Mesenchymal stem cell (in vitro differentiated cells and primary cell): ENCODE results near the gene NOL4L.
A peak's percentile ranks its signal among the peaks of the same experiment; 100 is the strongest.

Source experiments
- DNase-seq: peaks from one replicate; pipeline ENCODE4 v3.0.0-alpha.2; 2013
- H2AFZ ChIP-seq: one replicate; pipeline ENCODE4 v1.6.1; 2013; ENCODE audit warnings: low read depth, mild to moderate bottlenecking, control low read depth, inconsistent platforms, low read length, moderate library complexity
- H2AK5ac ChIP-seq: 2 replicates; pipeline ENCODE4 v1.6.1; 2013; ENCODE audit warnings: low read length, moderate library complexity, mild to moderate bottlenecking, inconsistent platforms; ENCODE audit not compliant: severe bottlenecking
- H2BK120ac ChIP-seq: one replicate; pipeline ENCODE4 v1.6.1; 2013; ENCODE audit warnings: low read depth, mild to moderate bottlenecking, inconsistent platforms, low read length, moderate library complexity
- H2BK12ac ChIP-seq, 2 experiments: one replicate each; pipeline ENCODE4 v1.6.1; 2013; ENCODE audit warnings: inconsistent platforms in 2 of 2, low read length in 2 of 2, mild to moderate bottlenecking in 2 of 2, moderate library complexity in 2 of 2, control low read depth in 1 of 2
- H2BK15ac ChIP-seq: one replicate; pipeline ENCODE4 v1.6.1; 2013; ENCODE audit warnings: mild to moderate bottlenecking, low read depth, inconsistent platforms; ENCODE audit not compliant: poor library complexity, severe bottlenecking
- H2BK5ac ChIP-seq: 2 replicates; pipeline ENCODE4 v1.6.1; 2013; ENCODE audit warnings: low read depth, mild to moderate bottlenecking, low read length, control low read depth, inconsistent platforms; ENCODE audit not compliant: poor library complexity, severe bottlenecking
- H3K14ac ChIP-seq, 2 experiments: one replicate each; pipeline ENCODE4 v1.6.1; 2013; ENCODE audit warnings: inconsistent platforms in 2 of 2, low read length in 2 of 2, control low read depth in 1 of 2, mild to moderate bottlenecking in 1 of 2, moderate library complexity in 1 of 2
- H3K18ac ChIP-seq, 2 experiments: one replicate each; pipeline ENCODE4 v1.6.1; 2013; ENCODE audit warnings: inconsistent platforms in 2 of 2, low read length in 2 of 2, control low read depth in 1 of 2, low read depth in 1 of 2, mild to moderate bottlenecking in 1 of 2
- H3K23ac ChIP-seq, 2 experiments: one replicate each; pipeline ENCODE4 v1.6.1; 2013; ENCODE audit warnings: inconsistent platforms in 2 of 2, low read length in 2 of 2, mild to moderate bottlenecking in 2 of 2, moderate library complexity in 2 of 2, control low read depth in 1 of 2
- H3K27ac ChIP-seq: 2 replicates; pipeline ENCODE4 v1.5.1; 2013; ENCODE audit warnings: mild to moderate bottlenecking, moderate library complexity, low read length, control low read depth, inconsistent platforms; ENCODE audit not compliant: poor library complexity, severe bottlenecking
- H3K27me3 ChIP-seq, 2 experiments: 2 replicates each; pipeline versions ENCODE4 v1.6.1 to v1.7.0; 2013; ENCODE audit warnings: low read length in 2 of 2, mild to moderate bottlenecking in 2 of 2, moderate library complexity in 2 of 2, control low read depth in 1 of 2, inconsistent platforms in 1 of 2; ENCODE audit not compliant: control insufficient read depth in 1 of 2, insufficient read depth in 1 of 2
- H3K36me3 ChIP-seq, 2 experiments: 2 replicates each; pipeline versions ENCODE4 v1.6.1 to v1.7.0; 2013; ENCODE audit warnings: low read length in 2 of 2, control low read depth in 1 of 2, inconsistent platforms in 1 of 2, low read depth in 1 of 2, mild to moderate bottlenecking in 1 of 2; ENCODE audit not compliant: insufficient read depth in 2 of 2, control insufficient read depth in 1 of 2
- H3K4ac ChIP-seq, 2 experiments: one replicate each; pipeline ENCODE4 v1.6.1; 2013; ENCODE audit warnings: inconsistent platforms in 2 of 2, low read length in 2 of 2, mild to moderate bottlenecking in 2 of 2, moderate library complexity in 2 of 2, control low read depth in 1 of 2, low read depth in 1 of 2
- H3K4me1 ChIP-seq: 2 replicates; pipeline ENCODE4 v1.6.1; 2013; ENCODE audit warnings: low read depth, low read length, control low read depth; ENCODE audit not compliant: control insufficient read depth, insufficient read depth
- H3K4me2 ChIP-seq: 2 replicates; pipeline ENCODE4 v1.6.1; 2013; ENCODE audit warnings: low read length, mild to moderate bottlenecking, inconsistent platforms; ENCODE audit not compliant: poor library complexity, severe bottlenecking
- H3K4me3 ChIP-seq, 2 experiments: 2 replicates each; pipeline versions ENCODE4 v1.5.1 to v1.7.0; 2013; ENCODE audit warnings: low read length in 2 of 2, mild to moderate bottlenecking in 2 of 2, control low read depth in 1 of 2, low read depth in 1 of 2; ENCODE audit not compliant: insufficient read depth in 1 of 2
- H3K79me1 ChIP-seq: replicated peaks from 2 replicates; pipeline ENCODE4 v1.6.1; 2013; ENCODE audit warnings: mild to moderate bottlenecking, control low read depth, low read length, inconsistent platforms; ENCODE audit not compliant: poor library complexity, severe bottlenecking
- H3K9ac ChIP-seq: 2 replicates; pipeline ENCODE4 v1.7.0; 2013; ENCODE audit warnings: mild to moderate bottlenecking, low read length, moderate library complexity
- H3K9me3 ChIP-seq: 2 replicates; pipeline ENCODE4 v1.7.0; 2013; ENCODE audit warnings: mild to moderate bottlenecking, low read length; ENCODE audit not compliant: control insufficient read depth
- H4K8ac ChIP-seq: one replicate; pipeline ENCODE4 v1.6.1; 2013; ENCODE audit warnings: inconsistent platforms, mild to moderate bottlenecking, low read length, moderate library complexity
- H4K91ac ChIP-seq: one replicate; pipeline ENCODE4 v1.6.1; 2013; ENCODE audit warnings: mild to moderate bottlenecking, low read length, inconsistent platforms
- WGBS: methylation state at CpG from one replicate; pipeline ENCODE4 v1.1.7; 2013; ENCODE audit warnings: mixed read lengths; 5-methylcytosine and 5-hydroxymethylcytosine counted together

NOL4L gene

DNA sequence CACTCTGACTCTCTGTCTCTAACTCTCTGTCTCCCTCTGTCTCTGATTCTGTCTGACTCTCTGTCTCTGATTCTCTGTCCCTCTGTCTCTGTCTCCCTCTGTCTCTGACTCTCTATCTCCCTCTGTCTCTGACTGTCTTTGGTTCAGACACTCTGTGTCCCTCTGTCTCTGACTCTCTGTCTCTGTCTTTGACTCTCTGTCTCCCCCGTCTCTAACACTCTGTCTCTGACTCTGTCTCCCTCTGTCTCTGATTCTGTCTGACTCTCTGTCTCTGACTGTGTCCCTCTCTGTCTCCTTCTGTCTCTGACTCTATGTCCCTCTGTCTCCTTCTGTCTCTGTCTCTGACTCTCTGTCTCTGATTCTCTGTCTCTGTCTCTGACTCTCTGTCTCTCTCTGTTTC, 21.7 kb upstream of the NOL4L start:
- Histone ChIP-seq H3K18ac (no peak overlapping the region), H3K14ac (no peak overlapping the region), H2BK15ac (no peak overlapping the region), H3K23ac (no peak overlapping the region), H3K27me3 (peaks cover 49 to 73% of the 10 kb centered on the region in 2 experiments), H3K27ac (no peak overlapping the region), H3K4me1 (peaks cover 9% of the 10 kb centered on the region), H3K9ac (no peak overlapping the region), H2BK120ac (no peak overlapping the region), H3K9me3 (no peaks in the 10 kb centered on the region), H2AK5ac (no peak overlapping the region), H4K8ac (no peak overlapping the region), H3K4me2 (no peak overlapping the region), H2BK12ac (no peak overlapping the region), H3K4ac (no peak overlapping the region), H3K4me3 (no peak overlapping the region), H2AFZ (no peak overlapping the region), H3K36me3 (no peaks in the 10 kb centered on the region), H2BK5ac (no peak overlapping the region), H3K79me1 (no peaks in the 10 kb centered on the region), H4K91ac (no peak overlapping the region)
- no peak for DNase-seq
- 93% methylated on average over 1 of the region's 1 CpG for WGBS

DNA sequence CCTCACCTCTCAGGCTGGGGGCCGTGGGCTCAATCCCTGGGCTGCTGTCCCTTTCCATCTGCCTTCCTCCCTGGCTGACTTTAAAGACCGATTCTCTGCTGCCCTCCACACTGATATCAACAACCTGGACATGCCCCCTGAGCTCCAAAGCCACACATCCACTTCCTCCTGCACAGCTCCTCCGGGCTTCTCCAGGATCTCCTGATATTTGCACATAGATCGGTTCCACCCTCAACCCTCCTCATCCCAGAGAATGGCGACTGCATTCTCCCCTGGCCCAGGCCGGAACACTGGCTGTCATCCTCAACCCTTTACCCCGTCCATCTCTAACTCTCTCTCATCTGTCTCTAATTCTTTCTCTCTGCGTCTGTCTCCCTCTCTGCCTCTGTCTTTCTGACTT, 21.0 kb upstream of the NOL4L start:
- Histone ChIP-seq H3K79me1 (no peaks in the 10 kb centered on the region), H3K9me3 (no peaks in the 10 kb centered on the region), H2AK5ac (no peak overlapping the region), H2AFZ (no peak overlapping the region), H3K4me3 (no peak overlapping the region), H3K18ac (no peak overlapping the region), H3K9ac (no peak overlapping the region), H2BK5ac (no peak overlapping the region), H2BK120ac (no peak overlapping the region), H3K23ac (no peak overlapping the region), H2BK12ac (no peak overlapping the region), H3K27me3 (peaks cover 44 to 67% of the 10 kb centered on the region in 2 experiments), H3K14ac (no peak overlapping the region), H3K4me2 (no peak overlapping the region), H3K27ac (no peak overlapping the region), H3K4ac (no peak overlapping the region), H3K36me3 (no peaks in the 10 kb centered on the region), H4K8ac (no peak overlapping the region), H4K91ac (no peak overlapping the region), H3K4me1 (peaks cover 8% of the 10 kb centered on the region), H2BK15ac (no peak overlapping the region)
- WGBS = 59% methylated on average over 8 of the region's 8 CpGs
- DNase-seq = no peak

DNA sequence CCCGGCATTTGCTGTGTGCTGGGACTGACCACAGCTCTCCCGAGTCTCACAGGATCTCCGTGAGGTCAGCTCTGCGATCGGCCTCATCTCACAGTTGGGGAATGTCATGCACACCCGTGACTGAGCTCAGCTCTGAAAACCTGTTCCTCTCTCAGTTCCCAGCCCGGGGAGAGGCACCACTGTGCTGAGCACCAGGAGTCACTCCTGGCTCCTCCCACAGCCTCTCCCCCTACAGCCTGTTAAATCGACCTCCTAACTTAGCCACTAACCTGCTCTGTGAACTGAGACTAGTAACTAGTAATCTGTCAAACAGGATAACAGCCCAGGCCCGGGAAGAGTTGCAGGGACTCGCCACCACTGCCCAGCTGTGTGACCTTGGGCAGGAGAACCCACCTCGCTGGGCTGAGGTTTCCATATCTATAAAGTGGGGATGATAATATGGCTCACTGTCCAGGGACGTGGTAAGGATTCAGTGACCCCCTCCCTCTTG, 20.1 kb upstream of the NOL4L start:
- Histone ChIP-seq H3K18ac (no peak overlapping the region), H2AK5ac (no peak overlapping the region), H3K4me3 (no peak overlapping the region), H3K27me3 (peaks cover 37 to 58% of the 10 kb centered on the region in 2 experiments), H3K27ac (no peak overlapping the region), H2BK5ac (no peak overlapping the region), H3K23ac (no peak overlapping the region), H3K9me3 (no peaks in the 10 kb centered on the region), H3K4me2 (no peak overlapping the region), H2BK120ac (no peak overlapping the region), H3K4ac (no peak overlapping the region), H2BK15ac (no peak overlapping the region), H3K79me1 (no peaks in the 10 kb centered on the region), H3K9ac (no peak overlapping the region), H3K36me3 (no peaks in the 10 kb centered on the region), H3K14ac (no peak overlapping the region), H3K4me1 (peaks cover 8% of the 10 kb centered on the region), H4K8ac (no peak overlapping the region), H4K91ac (no peak overlapping the region), H2BK12ac (no peak overlapping the region), H2AFZ (no peak overlapping the region)
- WGBS = 57% methylated on average over 12 of the region's 12 CpGs
- peak; percentile 66 for DNase-seq

DNA sequence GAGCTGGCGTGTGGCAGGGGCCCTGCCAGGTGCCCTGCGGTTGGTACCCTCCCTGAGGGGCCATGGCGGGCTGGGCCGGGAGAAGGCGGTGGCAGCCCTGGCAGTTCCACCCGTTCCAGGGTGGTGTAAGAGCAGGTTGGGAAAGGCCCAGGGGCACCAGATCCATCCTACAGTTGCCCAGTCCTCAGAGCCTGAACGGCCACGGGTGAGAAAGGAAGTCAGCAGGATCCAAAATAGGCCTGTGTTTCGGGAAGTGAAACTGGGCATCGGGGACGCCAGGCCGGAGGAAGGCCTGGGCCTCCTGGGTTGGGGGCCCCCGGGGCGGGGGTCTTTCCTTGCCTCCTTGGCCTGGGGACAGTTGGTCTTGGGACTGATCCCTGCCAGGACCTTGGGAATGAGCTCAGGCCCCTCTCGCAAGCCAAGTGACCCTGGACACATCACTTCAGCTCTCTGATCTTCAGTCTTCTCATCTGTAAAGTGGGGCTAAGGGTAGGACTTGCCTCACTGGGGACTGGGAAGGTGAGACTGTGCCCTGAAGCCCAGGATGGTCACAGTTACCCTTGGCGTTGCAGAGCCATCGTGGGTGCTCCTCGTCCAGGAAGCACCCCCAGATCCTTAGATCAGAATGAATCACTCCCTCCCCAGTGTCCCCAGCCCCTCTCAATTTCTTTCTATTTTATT, 18.1 kb upstream of the NOL4L start:
- Histone ChIP-seq H3K4ac (no peak overlapping the region), H2BK5ac (no peak overlapping the region), H2BK15ac (no peak overlapping the region), H2AK5ac (no peak overlapping the region), H3K79me1 (no peaks in the 10 kb centered on the region), H3K36me3 (no peaks in the 10 kb centered on the region), H3K18ac (no peak overlapping the region), H3K4me2 (no peak overlapping the region), H2BK12ac (no peak overlapping the region), H4K8ac (no peak overlapping the region), H3K9me3 (no peaks in the 10 kb centered on the region), H3K4me1 (peaks cover 8% of the 10 kb centered on the region), H3K9ac (no peak overlapping the region), H2AFZ (no peak overlapping the region), H3K27ac (no peak overlapping the region), H4K91ac (no peak overlapping the region), H3K23ac (no peak overlapping the region), H3K14ac (no peak overlapping the region), H2BK120ac (no peak overlapping the region), H3K4me3 (no peak overlapping the region), H3K27me3 (peaks cover 32 to 42% of the 10 kb centered on the region in 2 experiments)
- DNase-seq = no peak
- 88% methylated on average over 15 of the region's 18 CpGs for WGBS
